Measurements from ENCODE around the gene WDR70. TPM values are rescaled to one million over a fixed set of nuclear protein-coding genes. Genes with fewer than 3 reads are reported as not detected.
A peak's percentile ranks its signal among the peaks of the same experiment; 100 is the strongest.

WDR70 gene
- total RNA-seq, 6 experiments from 2014 or later = 24.0 to 29.7 (median 26.0) TPM

GRCh38 chr5:37738057-37738691 lies 359.1 kb downstream of the WDR70 start:
- peaks cover 63% of the 10 kb centered on the region for H3K4me1 Mint-ChIP-seq (ENCODE audit: low read depth)
- peak overlapping the region; percentile 86 for H3K27ac Mint-ChIP-seq

GRCh38 chr5:37738865-37739488 lies 359.9 kb downstream of the WDR70 start:
- peaks cover 25% of the 10 kb centered on the region for H3K36me3 Mint-ChIP-seq (ENCODE audit: low read depth)
- H3K4me1 Mint-ChIP-seq (ENCODE audit: low read depth) = peaks cover 63% of the 10 kb centered on the region
- no peaks in the 10 kb centered on the region for H3K27me3 Mint-ChIP-seq (ENCODE audit: insufficient read depth)
- TF ChIP-seq CTCF (IDR thresholded peaks at IDR 0.05) = no peak
- H3K27ac Mint-ChIP-seq = peak overlapping the region; percentile 86
- H3K9me3 Mint-ChIP-seq = peaks cover 6% of the 10 kb centered on the region; the same call in 1 of the 2 replicates
- no peak for DNase-seq
- H3K4me3 Mint-ChIP-seq = peak overlapping the region; percentile 72; the same call in 1 of the 2 replicates

More at GRCh38 chr5:37738057-37738691, 359.1 kb downstream of the WDR70 start:
- Mint-ChIP-seq H3K9me3 (peaks cover 6% of the 10 kb centered on the region; the same call in 1 of the 2 replicates), H3K4me3 (peak overlapping the region; percentile 72), H3K36me3 (ENCODE audit: low read depth) (peaks cover 22% of the 10 kb centered on the region), H3K27me3 (ENCODE audit: insufficient read depth) (no peaks in the 10 kb centered on the region)
- TF ChIP-seq CTCF (IDR thresholded peaks at IDR 0.05) = no peak
- DNase-seq = peak; percentile 90

- peak; percentile 52 for DNase-seq
- peak overlapping the region; percentile 86 for H3K27ac Mint-ChIP-seq
- no peak for TF ChIP-seq CTCF (IDR thresholded peaks at IDR 0.05)
- H3K9me3 Mint-ChIP-seq = peaks cover 6% of the 10 kb centered on the region
- H3K4me1 Mint-ChIP-seq (ENCODE audit: low read depth) = peaks cover 63% of the 10 kb centered on the region
- peaks cover 34% of the 10 kb centered on the region for H3K36me3 Mint-ChIP-seq (ENCODE audit: low read depth)
- H3K4me3 Mint-ChIP-seq = peak overlapping the region; percentile 68
- no peaks in the 10 kb centered on the region; the same call in 1 of the 2 replicates for H3K27me3 Mint-ChIP-seq (ENCODE audit: insufficient read depth)
These were observed 360.7 kb downstream of the WDR70 start for GRCh38 chr5:37739817-37740261.

GRCh38 chr5:37740331-37741066 lies 361.4 kb downstream of the WDR70 start:
- H3K27me3 Mint-ChIP-seq (ENCODE audit: insufficient read depth) = no peaks in the 10 kb centered on the region; the same call in 1 of the 2 replicates
- no peak for TF ChIP-seq CTCF (IDR thresholded peaks at IDR 0.05)
- peaks cover 62% of the 10 kb centered on the region for H3K4me1 Mint-ChIP-seq (ENCODE audit: low read depth)
- H3K9me3 Mint-ChIP-seq = peaks cover 6% of the 10 kb centered on the region
- peak overlapping the region; percentile 68 for H3K4me3 Mint-ChIP-seq
- DNase-seq = peak; percentile 49
- peaks cover 38% of the 10 kb centered on the region for H3K36me3 Mint-ChIP-seq (ENCODE audit: low read depth)
- H3K27ac Mint-ChIP-seq = peak overlapping the region; percentile 86

- TF ChIP-seq CTCF (IDR thresholded peaks at IDR 0.05) = no peak
- DNase-seq = no peak
These were observed 363.0 kb downstream of the WDR70 start for GRCh38 chr5:37742111-37742510.

More at GRCh38 chr5:37742111-37742510, 363.0 kb downstream of the WDR70 start:
- Mint-ChIP-seq H3K4me3 (no peak overlapping the region), H3K4me1 (ENCODE audit: low read depth) (peaks cover 52% of the 10 kb centered on the region), H3K27me3 (ENCODE audit: insufficient read depth) (peaks cover 1% of the 10 kb centered on the region; the same call in 1 of the 2 replicates), H3K9me3 (peaks cover 13% of the 10 kb centered on the region), H3K27ac (no peak overlapping the region), H3K36me3 (ENCODE audit: low read depth) (peaks cover 54% of the 10 kb centered on the region)
